Measurements from ENCODE around the gene PPP5C. TPM values are rescaled to one million over a fixed set of nuclear protein-coding genes. Genes with fewer than 3 reads are reported as not detected.
"Not testable (repeated sequence)": the region's sequence is repeated elsewhere in the genome, so short reads cannot be mapped to it uniquely, and the experiment has no call there.

PPP5C gene
- total RNA-seq, 2 experiments from 2014 or later: 76.9 to 82.5 TPM

DNA sequence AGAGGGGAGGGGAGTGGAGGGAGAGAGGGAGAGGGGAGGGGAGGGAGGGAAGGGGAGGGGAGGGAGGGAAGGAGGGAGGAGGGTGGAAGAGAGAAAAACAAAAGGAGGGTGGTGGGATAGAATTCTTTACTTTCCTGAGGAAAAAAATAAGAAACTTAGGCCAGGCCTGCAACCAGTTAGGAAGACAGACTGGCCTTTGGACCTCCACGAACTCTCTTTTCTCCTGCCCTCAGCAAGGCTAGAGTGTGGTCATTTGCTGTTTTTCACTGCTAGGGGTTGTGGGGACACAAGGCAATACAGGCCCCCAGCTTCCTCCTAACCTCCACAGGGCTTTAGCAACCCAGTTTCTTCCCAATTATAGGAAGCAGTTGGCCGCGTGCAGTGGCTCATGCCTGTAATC, 62.3 kb downstream of the PPP5C start:
- Mint-ChIP-seq H3K4me1 (ENCODE audit: low read depth) (peaks cover 9% of the 10 kb centered on the region), H3K36me3 (no peaks in the 10 kb centered on the region), H3K27ac (no peak overlapping the region), H3K9me3 (no peaks in the 10 kb centered on the region), H3K27me3 (peaks cover 71% of the 10 kb centered on the region), H3K4me3 (no peak overlapping the region)
- intact Hi-C loops (cut with micrococcal nuclease): no loop called here
- ChIA-PET CTCF (no interaction called here), POLR2A (no interaction called here)
- no peak for DNase-seq

GRCh38 chr19:46410205-46411087, 63.6 kb downstream of the PPP5C start:
- no peak overlapping the region for H3K27ac Mint-ChIP-seq
- ChIA-PET CTCF (interaction anchor here (0.7 to 0.8 kb wide), 5 partner anchors 8 to 78 kb away, joined by 3 read pairs; no protein-coding TSS in a partner anchor), POLR2A (interaction anchor here (0.6 kb wide), 2 partner anchors 70 to 114 kb away, joined by 3 read pairs; no protein-coding TSS in a partner anchor)
- peaks cover 69% of the 10 kb centered on the region for H3K27me3 Mint-ChIP-seq
- H3K4me3 Mint-ChIP-seq: no peak overlapping the region
- no peak for DNase-seq
- intact Hi-C loops (cut with micrococcal nuclease): no loop called here
- H3K36me3 Mint-ChIP-seq: no peaks in the 10 kb centered on the region
- H3K9me3 Mint-ChIP-seq: no peaks in the 10 kb centered on the region
- peaks cover 3% of the 10 kb centered on the region for H3K4me1 Mint-ChIP-seq (ENCODE audit: low read depth)

DNA sequence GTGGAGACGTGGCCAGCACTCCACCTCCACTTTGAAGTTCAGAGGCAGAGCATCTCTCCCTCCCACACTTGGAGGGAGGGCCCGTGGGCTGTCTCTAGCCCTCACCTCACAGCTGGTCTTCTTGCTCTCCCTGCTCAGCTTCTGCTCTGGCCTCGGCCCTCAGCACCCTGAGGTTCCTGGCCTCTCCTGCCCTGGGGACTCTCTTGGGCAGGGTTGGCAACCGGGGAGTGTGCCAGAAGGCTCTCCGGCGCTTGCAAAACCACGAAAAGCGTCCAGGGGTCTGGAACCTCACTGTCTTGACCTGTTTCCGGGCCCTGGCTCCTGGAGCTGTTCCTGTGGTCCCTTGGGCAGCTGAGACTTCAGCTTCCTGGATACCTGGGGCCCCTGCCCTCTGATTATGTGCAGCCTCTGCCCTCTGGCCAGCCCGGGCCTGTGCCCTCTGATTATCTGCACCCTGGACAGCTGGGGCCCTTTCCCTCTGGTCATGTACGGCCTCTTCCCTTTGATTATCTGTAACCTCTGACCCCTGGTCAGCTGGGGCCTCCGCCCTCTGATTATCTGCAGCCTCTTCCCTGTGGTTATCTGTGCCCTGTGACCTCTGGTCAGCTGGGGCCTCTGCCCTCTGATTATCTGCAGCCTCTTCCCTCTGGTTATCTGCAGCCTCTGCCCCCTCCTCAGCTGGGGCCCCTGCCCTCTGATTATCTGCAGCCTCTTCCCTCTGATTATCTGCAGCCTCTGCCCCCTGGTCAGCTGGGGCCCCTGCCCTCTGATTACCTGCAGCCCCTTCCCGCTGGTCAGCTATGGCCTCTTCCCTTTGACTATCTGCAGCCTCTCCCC, 64.4 kb downstream of the PPP5C start:
- no peak for DNase-seq
- H3K4me3 Mint-ChIP-seq: no peak overlapping the region
- intact Hi-C loops (cut with micrococcal nuclease): no loop called here
- no peak overlapping the region for H3K27ac Mint-ChIP-seq
- peaks cover 69% of the 10 kb centered on the region for H3K27me3 Mint-ChIP-seq
- POLR2A ChIA-PET: interaction anchor here (0.6 kb wide), 1 partner anchor 69 kb away, joined by 3 read pairs; no protein-coding TSS in a partner anchor
- CTCF ChIA-PET: interaction anchor here (0.7 to 0.8 kb wide), 2 partner anchors 9 to 73 kb away, joined by 3 read pairs; no protein-coding TSS in a partner anchor
- no peaks in the 10 kb centered on the region for H3K9me3 Mint-ChIP-seq
- H3K4me1 Mint-ChIP-seq (ENCODE audit: low read depth): peaks cover 6% of the 10 kb centered on the region
- H3K36me3 Mint-ChIP-seq: no peaks in the 10 kb centered on the region

- intact Hi-C loops (cut with micrococcal nuclease): no loop called here
- no peak overlapping the region for H3K4me3 Mint-ChIP-seq
- no peaks in the 10 kb centered on the region for H3K36me3 Mint-ChIP-seq
- H3K27ac Mint-ChIP-seq: no peak overlapping the region
- ChIA-PET POLR2A (no interaction called here), CTCF (no interaction called here)
- H3K9me3 Mint-ChIP-seq: no peaks in the 10 kb centered on the region
- peaks cover 68% of the 10 kb centered on the region for H3K27me3 Mint-ChIP-seq
- H3K4me1 Mint-ChIP-seq (ENCODE audit: low read depth): peaks cover 6% of the 10 kb centered on the region
- DNase-seq: no peak
Measured at GRCh38 chr19:46411925-46412649, 65.2 kb downstream of the PPP5C start.

- intact Hi-C loops (cut with micrococcal nuclease): no loop called here
- H3K4me3 Mint-ChIP-seq: no peak overlapping the region
- DNase-seq: no peak
- H3K27me3 Mint-ChIP-seq: peaks cover 70% of the 10 kb centered on the region
- H3K36me3 Mint-ChIP-seq: no peaks in the 10 kb centered on the region
- peaks cover 6% of the 10 kb centered on the region for H3K4me1 Mint-ChIP-seq (ENCODE audit: low read depth)
- no peak overlapping the region for H3K27ac Mint-ChIP-seq
- CTCF ChIA-PET: interaction anchor here (0.6 to 1.2 kb wide), 2 partner anchors 13 to 553 kb away, joined by 3 to 4 read pairs; no protein-coding TSS in a partner anchor
- POLR2A ChIA-PET: no interaction called here
- H3K9me3 Mint-ChIP-seq: no peaks in the 10 kb centered on the region
Measured at GRCh38 chr19:46412650-46413261, 65.9 kb downstream of the PPP5C start.

- no peaks in the 10 kb centered on the region for H3K9me3 Mint-ChIP-seq
- POLR2A ChIA-PET: no interaction called here
- CTCF ChIA-PET: interaction anchor here (0.6 to 1.2 kb wide), 2 partner anchors 13 to 553 kb away, joined by 3 to 4 read pairs; no protein-coding TSS in a partner anchor
Measured at GRCh38 chr19:46413262-46414031, 66.6 kb downstream of the PPP5C start, which contains the start of gene CCDC8. TSS of gene CCDC8 (minus strand) at chr19:46413564. CDS start at chr19:46412810, 754 bp downstream.

DNA sequence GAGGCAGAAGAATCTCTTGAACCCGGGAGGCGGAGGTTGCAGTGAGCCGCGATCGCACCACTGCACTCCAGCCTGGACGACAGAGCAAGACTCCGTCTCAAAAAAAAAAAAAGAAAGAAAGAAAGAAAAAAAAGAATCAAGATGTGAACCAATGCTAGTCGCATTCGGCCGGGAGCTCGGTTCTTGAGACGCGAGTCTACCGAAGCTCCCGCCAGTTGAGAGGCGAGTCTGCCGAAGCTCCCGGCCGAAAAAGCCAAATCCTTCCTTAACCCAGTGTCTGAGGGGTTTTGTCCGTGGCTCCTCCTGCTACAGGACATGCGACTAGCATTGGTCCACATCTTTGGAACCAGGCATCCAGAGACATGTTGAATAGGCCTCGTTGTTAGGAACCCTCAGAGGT, 68.0 kb downstream of the PPP5C start:
- H3K4me3 Mint-ChIP-seq; intact Hi-C loops (cut with micrococcal nuclease); H3K9me3 Mint-ChIP-seq; POLR2A ChIA-PET; H3K27ac Mint-ChIP-seq; H3K4me1 Mint-ChIP-seq (ENCODE audit: low read depth); H3K36me3 Mint-ChIP-seq; DNase-seq: not testable (repeated sequence)
- peaks cover 61% of the 10 kb centered on the region for H3K27me3 Mint-ChIP-seq
- CTCF ChIA-PET: interaction anchor here (0.8 to 1.7 kb wide), 5 partner anchors 12 to 124 kb away, joined by 3 to 5 read pairs (median 3); no protein-coding TSS in a partner anchor

More at GRCh38 chr19:46413262-46414031, 66.6 kb downstream of the PPP5C start, which contains the start of gene CCDC8:
- DNase-seq: no peak
- intact Hi-C loops (cut with micrococcal nuclease): no loop called here
- no peaks in the 10 kb centered on the region for H3K36me3 Mint-ChIP-seq
- H3K4me3 Mint-ChIP-seq: no peak within 1 kb of the TSS
- H3K4me1 Mint-ChIP-seq (ENCODE audit: low read depth): peaks cover 6% of the 10 kb centered on the region
- no peak within 1 kb of the TSS for H3K27ac Mint-ChIP-seq
- peaks cover 63% of the 10 kb centered on the region for H3K27me3 Mint-ChIP-seq

GRCh38 chr19:46415804-46416709, 69.2 kb downstream of the PPP5C start:
- CTCF ChIA-PET: interaction anchor here (1.3 to 1.7 kb wide), 3 partner anchors 14 to 21 kb away, joined by 3 to 5 read pairs (median 4); no protein-coding TSS in a partner anchor
- DNase-seq: peak; percentile 24
- POLR2A ChIA-PET; H3K9me3 Mint-ChIP-seq; H3K4me1 Mint-ChIP-seq (ENCODE audit: low read depth); H3K36me3 Mint-ChIP-seq; H3K4me3 Mint-ChIP-seq; intact Hi-C loops (cut with micrococcal nuclease); H3K27ac Mint-ChIP-seq: not testable (repeated sequence)
- peaks cover 57% of the 10 kb centered on the region for H3K27me3 Mint-ChIP-seq

DNA sequence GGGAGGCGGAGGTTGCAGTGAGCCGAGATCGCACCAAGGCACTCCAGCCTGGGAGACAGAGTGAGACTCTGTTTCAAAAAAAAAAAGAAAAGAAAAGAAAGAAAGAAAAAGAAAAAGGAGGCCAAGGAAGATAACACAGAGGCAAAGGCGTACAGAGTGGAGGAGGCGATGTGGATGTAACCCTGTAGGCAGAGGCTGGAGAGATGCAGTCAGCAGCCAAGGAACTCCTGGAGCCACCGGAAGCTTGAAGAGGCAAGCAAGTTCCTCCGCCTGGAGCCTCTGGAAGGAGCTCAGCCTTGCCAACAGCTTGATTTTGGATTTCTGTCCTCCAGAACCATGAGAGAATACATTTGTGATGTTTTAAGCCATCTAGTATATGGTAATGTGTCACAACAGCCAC, 73.2 kb downstream of the PPP5C start:
- POLR2A ChIA-PET: no interaction called here
- Mint-ChIP-seq H3K27ac (no peak overlapping the region), H3K27me3 (peaks cover 46% of the 10 kb centered on the region), H3K36me3 (no peaks in the 10 kb centered on the region), H3K9me3 (no peaks in the 10 kb centered on the region), H3K4me1 (ENCODE audit: low read depth) (peaks cover 3% of the 10 kb centered on the region), H3K4me3 (no peak overlapping the region)
- intact Hi-C loops (cut with micrococcal nuclease): no loop called here
- no peak for DNase-seq
- CTCF ChIA-PET: no interaction called here

DNA sequence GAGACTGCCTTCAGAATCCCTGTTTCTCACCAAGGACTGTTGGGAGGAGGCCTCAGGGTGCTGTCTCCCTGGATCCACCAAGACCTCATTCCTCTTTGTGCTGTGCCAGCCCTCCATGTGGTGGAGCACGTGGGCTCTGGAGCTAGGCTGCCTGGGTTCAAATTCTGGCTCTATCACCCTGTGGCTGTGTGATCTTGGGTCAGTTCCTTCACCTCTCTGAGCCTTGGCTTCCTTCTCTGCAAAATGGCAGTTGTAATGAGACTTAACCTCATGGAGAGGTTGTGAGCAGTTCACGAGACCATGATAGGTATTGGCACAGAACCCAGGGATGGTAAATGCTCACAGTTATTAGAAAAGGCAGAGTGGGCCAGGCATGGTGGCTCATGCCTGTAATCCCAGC, 75.5 kb downstream of the PPP5C start:
- peaks cover 45% of the 10 kb centered on the region for H3K27me3 Mint-ChIP-seq
- POLR2A ChIA-PET: no interaction called here
- CTCF ChIA-PET: no interaction called here

More for the DNA sequence above, 75.5 kb downstream of the PPP5C start:
- no peak overlapping the region for H3K27ac Mint-ChIP-seq
- no peaks in the 10 kb centered on the region for H3K9me3 Mint-ChIP-seq
- no peak for DNase-seq
- no peaks in the 10 kb centered on the region for H3K36me3 Mint-ChIP-seq
- H3K4me3 Mint-ChIP-seq: no peak overlapping the region
- intact Hi-C loops (cut with micrococcal nuclease): no loop called here
- peaks cover 13% of the 10 kb centered on the region for H3K4me1 Mint-ChIP-seq (ENCODE audit: low read depth)

Data from activated CD4-positive, alpha-beta memory T cell treated with anti-CD3 and anti-CD28 coated beads for 36 hours (primary cell).